ENCODE measurements around the gene CGB7.

DNA sequence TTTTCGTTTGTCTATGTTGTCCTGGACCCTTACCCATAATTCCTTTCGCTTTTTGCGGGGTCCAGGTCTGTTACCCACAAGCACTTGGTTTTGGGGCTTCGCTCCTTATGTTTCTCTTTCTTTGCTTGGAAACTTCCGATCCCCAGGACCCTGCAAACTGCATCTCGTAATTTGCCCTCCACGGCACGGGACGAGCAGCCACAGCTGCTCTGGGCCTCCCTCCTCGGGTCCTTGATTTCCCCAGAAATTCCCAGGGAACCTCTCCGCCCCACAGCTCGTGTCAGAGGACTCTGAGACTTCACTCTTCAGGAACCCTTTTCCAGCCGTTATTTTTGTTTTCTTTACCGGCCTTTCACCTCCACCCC, 28.3 kb upstream of the CGB7 start:
- TF ChIP-seq GATA2 (IDR thresholded peaks at IDR 0.05; ENCODE audit: low read depth, low read length) = no peak
- no peak for TF ChIP-seq GATA3 (IDR thresholded peaks at IDR 0.05; ENCODE audit: low read depth, low read length)

Measured in SH-SY5Y (cell line).